H9 (cell line): Measurements from ENCODE around the gene ZNF318. TPM values are rescaled to one million over a fixed set of nuclear protein-coding genes. Genes with fewer than 3 reads are reported as not detected.

Experiments
- DNase-seq: peaks from one replicate; pipeline ENCODE4 v3.0.0-alpha.2; 2017
- H2AFZ ChIP-seq: one replicate; pipeline ENCODE4 v1.6.1; 2013; ENCODE audit warnings: mild to moderate bottlenecking, low read length, control low read depth, moderate library complexity
- H2AK5ac ChIP-seq: 2 replicates; pipeline ENCODE4 v1.6.1; 2013; ENCODE audit warnings: low read length, control low read depth, mixed read lengths; ENCODE audit not compliant: insufficient read length
- H2BK120ac ChIP-seq: one replicate; pipeline ENCODE4 v1.6.1; 2013; ENCODE audit warnings: low read depth, mild to moderate bottlenecking, low read length, control low read depth, inconsistent platforms; ENCODE audit not compliant: poor library complexity, severe bottlenecking
- H2BK12ac ChIP-seq: 2 replicates; pipeline ENCODE4 v1.6.1; 2013; ENCODE audit warnings: low read length, control low read depth, mixed read lengths, low read depth; ENCODE audit not compliant: insufficient read length
- H2BK15ac ChIP-seq: 2 replicates; pipeline ENCODE4 v1.6.1; 2013; ENCODE audit warnings: low read depth, low read length, control low read depth
- H2BK20ac ChIP-seq: one replicate; pipeline ENCODE4 v1.6.1; 2013; ENCODE audit warnings: low read depth, mild to moderate bottlenecking, low read length, control low read depth, inconsistent platforms; ENCODE audit not compliant: poor library complexity, severe bottlenecking
- H2BK5ac ChIP-seq: 2 replicates; pipeline ENCODE4 v1.6.1; 2013; ENCODE audit warnings: low read length, control low read depth, mixed read lengths; ENCODE audit not compliant: insufficient read length
- H3K14ac ChIP-seq: 2 replicates; pipeline ENCODE4 v1.6.1; 2013; ENCODE audit warnings: low read length, control low read depth; ENCODE audit not compliant: insufficient read depth
- H3K18ac ChIP-seq: 2 replicates; pipeline ENCODE4 v1.6.1; 2013; ENCODE audit warnings: low read depth, mild to moderate bottlenecking, mixed read lengths, low read length, control low read depth; ENCODE audit not compliant: insufficient read length
- H3K23ac ChIP-seq: 2 replicates; pipeline ENCODE4 v1.6.1; 2013; ENCODE audit warnings: low read length, control low read depth, mixed read lengths, low read depth; ENCODE audit not compliant: insufficient read length
- H3K23me2 ChIP-seq: 2 replicates; pipeline ENCODE4 v1.6.1; 2013; ENCODE audit warnings: low read depth, mild to moderate bottlenecking, mixed read lengths, low read length, control low read depth; ENCODE audit not compliant: insufficient read length, poor library complexity, severe bottlenecking
- H3K27ac ChIP-seq: 2 replicates; pipeline ENCODE4 v1.5.1; 2013; ENCODE audit warnings: low read length, control low read depth, mixed read lengths, low read depth; ENCODE audit not compliant: insufficient read length
- H3K27me3 ChIP-seq: 2 replicates; pipeline ENCODE4 v1.6.1; 2013; ENCODE audit warnings: low read length, control low read depth, inconsistent platforms; ENCODE audit not compliant: insufficient read depth
- H3K4ac ChIP-seq: 2 replicates; pipeline ENCODE4 v1.6.1; 2013; ENCODE audit warnings: low read depth, mild to moderate bottlenecking, control low read depth, inconsistent platforms, low read length, moderate library complexity
- H3K4me1 ChIP-seq: 2 replicates; pipeline ENCODE4 v1.6.1; 2013; ENCODE audit warnings: low read length, control low read depth, inconsistent platforms; ENCODE audit not compliant: insufficient read depth
- H3K4me2 ChIP-seq: 2 replicates; pipeline ENCODE4 v1.6.1; 2013; ENCODE audit warnings: low read length, control low read depth, mixed read lengths; ENCODE audit not compliant: insufficient read length, insufficient read depth
- H3K56ac ChIP-seq: 2 replicates; pipeline ENCODE4 v1.6.1; 2013; ENCODE audit warnings: low read depth, mild to moderate bottlenecking, mixed read lengths, low read length, control low read depth; ENCODE audit not compliant: insufficient read length
- H3K79me1 ChIP-seq: 2 replicates; pipeline ENCODE4 v1.6.1; 2013; ENCODE audit warnings: low read depth, mild to moderate bottlenecking, moderate library complexity, low read length, control low read depth, inconsistent platforms; ENCODE audit not compliant: insufficient read depth, poor library complexity, severe bottlenecking
- H3K79me2 ChIP-seq: 2 replicates; pipeline ENCODE4 v1.6.1; 2013; ENCODE audit warnings: low read length, control low read depth, inconsistent platforms; ENCODE audit not compliant: insufficient read depth
- H3K9ac ChIP-seq: 2 replicates; pipeline ENCODE4 v1.6.1; 2013; ENCODE audit warnings: low read length, control low read depth, mixed read lengths; ENCODE audit not compliant: insufficient read length; ENCODE audit errors: extremely low read depth
- H3K9me3 ChIP-seq: one replicate; pipeline ENCODE4 v1.6.1; 2013; ENCODE audit warnings: low read depth, low read length, inconsistent platforms; ENCODE audit not compliant: control insufficient read depth
- H3T11ph ChIP-seq: one replicate; pipeline ENCODE4 v1.6.1; 2013; ENCODE audit warnings: mild to moderate bottlenecking, low read length, control low read depth, inconsistent platforms
- H4K20me1 ChIP-seq: one replicate; pipeline ENCODE4 v1.6.1; 2013; ENCODE audit not compliant: control insufficient read depth, insufficient read length, insufficient read depth
- H4K5ac ChIP-seq: 2 replicates; pipeline ENCODE4 v1.6.1; 2013; ENCODE audit warnings: low read depth, mild to moderate bottlenecking, mixed read lengths, low read length, control low read depth; ENCODE audit not compliant: insufficient read length
- H4K8ac ChIP-seq: replicated peaks from 2 replicates; pipeline ENCODE4 v1.6.1; 2013; ENCODE audit warnings: low read length, control low read depth, mixed read lengths, low read depth; ENCODE audit not compliant: insufficient read length
- H4K91ac ChIP-seq: 2 replicates; pipeline ENCODE4 v1.6.1; 2013; ENCODE audit warnings: low read depth, mild to moderate bottlenecking, moderate library complexity, mixed read lengths, low read length, control low read depth; ENCODE audit not compliant: insufficient read length
- H3K27ac Mint-ChIP-seq, 3 experiments: 2 replicates in 2 of 3; 3 replicates in 1 of 3; pipeline ENCODE4 v1.8.0; 2020 to 2021; ENCODE audit warnings: mixed read lengths in 3 of 3, mild to moderate bottlenecking in 1 of 3, moderate library complexity in 1 of 3
- H3K27me3 Mint-ChIP-seq: 2 replicates; pipeline ENCODE4 v1.8.0; 2021; ENCODE audit warnings: low read depth, mild to moderate bottlenecking, moderate library complexity, mixed read lengths
- H3K36me3 Mint-ChIP-seq, 3 experiments: 2 replicates in 2 of 3; 3 replicates in 1 of 3; pipeline ENCODE4 v1.8.0; 2020 to 2021; ENCODE audit warnings: low read depth in 3 of 3, mixed read lengths in 3 of 3; ENCODE audit not compliant: insufficient read depth in 1 of 3
- H3K4me1 Mint-ChIP-seq, 2 experiments: 2 replicates each; pipeline ENCODE4 v1.8.0; 2020; ENCODE audit warnings: mixed read lengths in 2 of 2
- H3K4me3 Mint-ChIP-seq, 2 experiments: 2 replicates in 1 of 2; 3 replicates in 1 of 2; pipeline ENCODE4 v1.8.0; 2020 to 2021; ENCODE audit warnings: mild to moderate bottlenecking in 2 of 2, mixed read lengths in 2 of 2, moderate library complexity in 1 of 2
- H3K9me3 Mint-ChIP-seq, 2 experiments: 2 replicates in 1 of 2; 3 replicates in 1 of 2; pipeline ENCODE4 v1.8.0; 2020; ENCODE audit warnings: mild to moderate bottlenecking in 2 of 2, mixed read lengths in 2 of 2, moderate library complexity in 1 of 2
- CTCF ChIP-seq: fragments of 200-600 bp; sonication (generic); conservative IDR thresholded peaks from 3 replicates; pipeline ENCODE4 v1.8.0; 2021; ENCODE audit warnings: antibody characterized with exemption, mild to moderate bottlenecking
- WGBS: extraction: QIAGEN DNeasy Blood & Tissue Kit; methylation state at CpG from one replicate; pipeline ENCODE4 v1.1.7; 2013; ENCODE audit warnings: missing lambda C conversion rate, low lambda C conversion rate, mixed read lengths; ENCODE audit not compliant: insufficient read length; ENCODE audit errors: extremely low coverage; 5-methylcytosine and 5-hydroxymethylcytosine counted together
- total RNA-seq: library from RNA; stranded (reverse); gene quantifications from 2 replicates; pipeline ENCODE4 v1.2.1, GENCODE V29; 2021

Gene ZNF318
- total RNA-seq, 1 experiment from 2014 or later: 16.3 TPM

- H3K18ac ChIP-seq: no peak overlapping the region
- no peak overlapping the region for H3K14ac ChIP-seq
- no peak overlapping the region for H3K4ac ChIP-seq
- no peak overlapping the region for H2AFZ ChIP-seq
- H3K4me3 Mint-ChIP-seq: no peak overlapping the region
- DNase-seq: no peak
- no peaks in the 10 kb centered on the region for H3K23me2 ChIP-seq
- no peak overlapping the region for H3T11ph ChIP-seq
- H2BK12ac ChIP-seq: no peak overlapping the region
- no peak overlapping the region for H3K56ac ChIP-seq
- H3K9me3 Mint-ChIP-seq: no peaks in the 10 kb centered on the region
- no peaks in the 10 kb centered on the region for H3K27me3 ChIP-seq
- H2AK5ac ChIP-seq: no peak overlapping the region
- H2BK20ac ChIP-seq: no peak overlapping the region
- no peaks in the 10 kb centered on the region for H3K27me3 Mint-ChIP-seq
- no peaks in the 10 kb centered on the region for H3K79me1 ChIP-seq
- no peak for TF ChIP-seq CTCF
- peaks cover 4 to 51% (median 39%) of the 10 kb centered on the region in 3 experiments; a peak in 6 of 7 replicates for H3K36me3 Mint-ChIP-seq
- no peak overlapping the region for H4K8ac ChIP-seq
- H3K4me1 ChIP-seq: peaks cover 3% of the 10 kb centered on the region; the same call in 1 of the 2 replicates
- H4K5ac ChIP-seq: no peak overlapping the region
- no peaks in the 10 kb centered on the region for H3K79me2 ChIP-seq
- H2BK15ac ChIP-seq: no peak overlapping the region
- no peaks in the 10 kb centered on the region for H4K20me1 ChIP-seq
- H3K9ac ChIP-seq: no peak overlapping the region
- no peak overlapping the region for H2BK120ac ChIP-seq
- H3K9me3 ChIP-seq: no peaks in the 10 kb centered on the region
- no peak overlapping the region for H3K4me2 ChIP-seq
- no CpG with 5 or more reads among the region's 2 CpGs for WGBS
- H3K4me1 Mint-ChIP-seq: peaks cover 7 to 14% of the 10 kb centered on the region in 2 experiments
- H3K23ac ChIP-seq: no peak overlapping the region
- no peak overlapping the region for H2BK5ac ChIP-seq
- no peak overlapping the region for H3K27ac Mint-ChIP-seq
- no peak overlapping the region for H3K27ac ChIP-seq
- no peak overlapping the region for H4K91ac ChIP-seq
Observed at GRCh38 chr6:43361269-43361668, 8.2 kb downstream of the ZNF318 start.
